Hematopoietic multipotent progenitor cell treated with erythropoietin and hydrocortisone succinate and interleukin-3 and kit ligand, for 4 days (in vitro differentiated cells): ENCODE measurements around the gene TMEM190.

ENCODE experiments used
- DNase-seq: peaks from one replicate; pipeline ENCODE4 v3.0.0-alpha.2; 2015

TMEM190 gene

GRCh38 chr19:55352040-55352439 is 24.6 kb upstream of the TMEM190 start:
- DNase-seq = no peak

GRCh38 chr19:55352549-55353145 is 24.0 kb upstream of the TMEM190 start:
- DNase-seq = no peak

- DNase-seq = no peak
Measured at GRCh38 chr19:55353356-55353802, 23.2 kb upstream of the TMEM190 start.

- peak; percentile 68 for DNase-seq
Measured at GRCh38 chr19:55353803-55354697, 22.6 kb upstream of the TMEM190 start.

GRCh38 chr19:55354698-55355212 is 21.9 kb upstream of the TMEM190 start, which contains the start of gene COX6B2:
Gene COX6B2, minus strand, starts transcription at chr19:55354719. Its CDS starts 198 bp downstream, at chr19:55354521.
- no peak for DNase-seq

- DNase-seq = no peak
Measured at GRCh38 chr19:55355213-55355821, 21.3 kb upstream of the TMEM190 start.

GRCh38 chr19:55358493-55358892 is 18.1 kb upstream of the TMEM190 start:
- DNase-seq = no peak

GRCh38 chr19:55358943-55359908 is 17.4 kb upstream of the TMEM190 start:
- no peak for DNase-seq

- DNase-seq = no peak
Measured at GRCh38 chr19:55360902-55361301, 15.7 kb upstream of the TMEM190 start.

GRCh38 chr19:55362174-55362989 is 14.2 kb upstream of the TMEM190 start:
- DNase-seq = no peak

GRCh38 chr19:55362990-55363716 is 13.5 kb upstream of the TMEM190 start, which contains the start of gene GARIN5B:
Gene GARIN5B, minus strand, starts transcription at chr19:55363260. Its CDS starts 194 bp downstream, at chr19:55363066.
- DNase-seq = no peak

GRCh38 chr19:55365245-55365644 is 11.4 kb upstream of the TMEM190 start:
- no peak for DNase-seq

GRCh38 chr19:55365964-55366363 is 10.7 kb upstream of the TMEM190 start:
- DNase-seq = no peak

GRCh38 chr19:55366790-55367189 is 9.8 kb upstream of the TMEM190 start:
- no peak for DNase-seq

- DNase-seq = no peak
Measured at GRCh38 chr19:55368106-55368505, 8.5 kb upstream of the TMEM190 start.

GRCh38 chr19:55368701-55369563 is 7.7 kb upstream of the TMEM190 start:
- DNase-seq = no peak

GRCh38 chr19:55369653-55370304 is 6.8 kb upstream of the TMEM190 start:
- peak; percentile 58 for DNase-seq

- DNase-seq = no peak
Measured at GRCh38 chr19:55370305-55370988, 6.2 kb upstream of the TMEM190 start, which contains the start of gene IL11. Gene IL11, minus strand, starts transcription at chr19:55370463. Its CDS starts 153 bp downstream, at chr19:55370310.
